LoVo (cell line): Measurements from ENCODE around the gene TRAF3IP1.

Source experiments
- DNase-seq: peaks from one replicate; pipeline ENCODE4 v3.0.0-alpha.2; 2016; ENCODE audit warnings: low spot score

The TRAF3IP1 gene

DNA sequence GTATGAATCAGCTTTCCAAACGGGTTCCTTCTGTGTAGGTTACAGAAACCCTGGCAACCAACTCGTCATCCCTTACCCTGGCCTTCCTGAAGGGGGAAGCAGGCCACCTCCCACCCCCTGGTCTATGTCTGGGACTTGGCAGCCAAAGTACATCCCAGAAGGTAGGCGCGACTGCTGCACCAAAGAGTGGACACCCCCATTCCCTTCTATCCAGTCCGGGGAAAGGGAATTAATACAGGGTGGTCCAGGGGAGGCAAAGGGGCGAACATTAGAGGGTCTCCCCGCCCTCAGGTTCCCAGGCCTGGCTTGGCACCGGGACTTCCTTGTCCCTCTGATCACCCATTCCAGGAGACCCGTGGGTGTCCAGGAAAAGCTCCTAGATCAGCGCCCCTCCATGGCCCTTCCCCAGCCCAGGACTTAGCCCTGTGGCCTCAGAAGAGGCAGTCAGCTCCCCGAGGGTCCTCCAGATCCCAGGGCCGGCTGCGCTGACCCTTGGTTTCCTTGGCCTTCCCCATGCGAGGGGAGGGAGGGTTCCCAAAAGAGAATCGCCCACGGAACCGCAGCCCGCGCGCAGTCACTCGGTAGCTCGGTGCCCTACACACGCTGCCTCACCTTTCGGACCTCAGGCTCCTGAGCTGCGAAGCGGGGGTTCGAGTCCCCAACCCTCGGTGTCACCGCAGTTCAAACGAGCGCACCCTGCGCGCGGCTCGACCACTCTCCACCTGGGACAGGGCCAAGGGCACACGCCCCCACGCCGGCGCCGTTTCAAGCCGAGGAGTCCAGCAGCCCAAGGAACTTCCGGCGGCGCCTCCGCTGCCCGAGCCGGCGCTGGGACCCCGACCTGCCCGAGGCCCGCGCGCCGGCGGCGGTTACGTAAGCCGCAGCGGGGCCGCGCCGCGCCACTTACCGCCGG lies 32.3 kb upstream of the TRAF3IP1 start, which contains the start of gene PER2:
TSS of gene PER2 (minus strand) at position 874 of the 913 bp plus-strand sequence. CDS start 10,674 bp downstream, outside the sequence.
- DNase-seq = peak; percentile 52

DNA sequence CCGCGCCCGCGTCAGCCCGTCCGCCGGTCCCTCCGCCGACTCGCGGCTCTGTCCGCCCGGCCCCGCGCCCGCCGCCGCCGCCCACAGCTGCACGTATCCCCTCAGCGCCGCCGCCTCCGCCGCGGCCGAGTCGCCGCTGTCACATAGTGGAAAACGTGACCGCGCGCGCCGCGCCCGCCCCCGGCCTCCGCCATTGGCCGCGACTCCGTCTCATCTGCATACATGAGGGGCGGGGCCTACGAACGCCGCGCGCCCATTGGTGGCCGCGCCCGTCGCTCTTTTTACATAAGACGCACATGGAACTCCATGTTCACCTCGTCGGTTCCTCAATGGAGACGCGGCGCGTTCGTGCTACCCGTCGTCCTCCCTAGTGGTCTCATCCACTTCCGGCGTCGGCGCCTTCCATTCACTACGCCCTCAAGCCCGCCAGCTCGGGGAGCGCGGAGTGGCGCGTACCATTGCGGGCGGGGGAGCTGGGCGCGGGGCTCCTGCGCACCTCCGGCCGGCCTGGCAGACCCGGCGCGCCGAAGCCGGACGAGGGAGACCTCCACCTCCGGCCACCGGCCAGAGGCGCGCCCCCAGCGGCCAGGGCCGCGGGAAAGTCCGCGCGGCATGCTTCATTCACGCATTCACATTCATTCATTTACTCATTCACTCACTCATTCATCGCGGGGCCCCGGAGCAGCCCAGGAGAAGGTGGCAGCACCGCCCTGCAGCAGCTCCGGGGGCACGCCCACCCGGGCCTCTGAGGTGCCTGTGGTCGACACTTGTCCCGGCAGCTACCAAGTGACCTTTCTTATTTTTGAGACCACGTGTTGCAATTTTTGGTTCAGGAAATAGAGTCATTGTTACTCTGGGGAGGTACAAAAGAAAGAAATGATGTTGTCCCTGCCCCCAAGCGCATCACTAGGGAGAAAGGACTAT lies 31.4 kb upstream of the TRAF3IP1 start:
- peak; percentile 96 for DNase-seq

DNA sequence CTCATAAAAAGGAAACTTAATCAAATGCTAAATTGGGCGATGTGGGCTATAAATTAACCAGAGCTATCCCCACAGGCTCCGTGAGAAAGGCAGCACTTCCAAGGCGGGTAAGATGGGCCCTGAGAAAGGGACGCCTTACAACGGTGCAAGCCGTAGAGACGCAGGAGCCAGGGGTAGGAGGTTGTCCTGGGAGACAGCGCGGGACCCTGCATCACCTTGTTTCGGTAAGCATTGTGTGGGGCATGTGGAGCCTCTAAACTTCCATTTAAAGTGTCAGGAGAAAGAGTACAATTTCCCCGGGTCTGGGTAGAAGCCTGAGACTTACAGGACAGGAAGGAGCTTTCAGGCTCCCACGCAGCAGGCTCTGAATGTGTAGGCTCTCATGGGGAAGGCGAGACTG lies 30.7 kb upstream of the TRAF3IP1 start:
- DNase-seq = no peak

DNA sequence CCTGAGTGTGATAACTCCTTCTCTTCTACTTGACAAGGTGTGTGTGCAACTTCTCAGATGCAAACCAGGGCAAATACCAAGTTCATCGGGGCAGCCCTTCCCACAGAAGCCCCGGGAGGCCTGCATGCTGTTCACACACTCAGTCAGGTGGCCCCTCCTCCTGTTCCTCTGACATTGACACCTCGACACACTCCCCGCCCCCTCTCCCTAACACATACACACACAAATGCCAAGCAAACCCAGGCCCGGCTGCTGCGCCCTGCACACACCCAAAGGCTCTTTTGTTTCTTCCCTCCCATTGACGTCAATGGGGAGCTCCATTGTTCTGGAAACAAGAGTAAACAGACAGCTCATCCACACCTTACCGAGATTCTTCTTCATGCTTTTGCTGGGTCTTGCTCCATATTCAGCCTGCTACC lies 30.2 kb upstream of the TRAF3IP1 start:
- DNase-seq = peak; percentile 78

DNA sequence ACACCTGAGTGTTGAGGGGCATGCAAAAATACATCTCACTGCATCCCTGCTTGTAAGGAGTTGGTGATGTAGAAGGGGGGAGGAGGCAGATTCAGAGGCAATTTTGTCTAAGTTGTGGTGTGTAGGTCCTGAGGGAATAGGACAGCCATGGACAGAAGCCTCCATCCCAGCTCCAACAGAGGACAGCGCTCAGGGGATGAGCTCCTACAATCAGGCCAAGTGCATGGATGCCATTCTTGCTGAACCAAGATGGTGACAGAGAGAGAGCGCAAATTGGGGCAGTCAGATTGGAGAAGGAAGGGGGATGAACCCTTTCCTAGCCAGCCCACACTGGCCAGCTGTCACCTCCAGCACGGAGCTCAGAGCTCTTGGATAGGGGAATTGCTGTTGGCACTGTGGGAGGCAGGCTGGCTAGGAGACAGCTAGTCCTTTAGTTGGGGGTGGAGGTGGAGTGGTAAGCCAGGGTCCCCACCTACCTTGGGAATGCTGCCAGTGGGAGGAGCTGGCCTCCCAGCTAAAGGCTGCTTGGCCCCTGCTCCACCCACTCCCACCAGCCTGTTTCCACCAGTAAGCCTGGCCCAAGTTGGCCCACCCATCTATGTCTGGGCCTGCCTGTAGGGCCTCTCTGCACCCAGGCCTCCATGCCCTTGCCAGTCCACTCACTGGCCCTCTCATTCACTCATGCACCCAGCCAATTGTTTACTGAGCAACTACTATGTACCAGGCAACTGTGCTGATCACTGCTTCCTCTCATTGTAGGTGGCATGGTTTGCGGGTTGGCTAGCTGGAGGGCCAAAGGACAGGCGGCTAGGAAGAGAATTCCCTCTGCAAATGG lies 29.4 kb upstream of the TRAF3IP1 start:
- no peak for DNase-seq

GRCh38 chr2:238291550-238292281 lies 28.6 kb upstream of the TRAF3IP1 start:
- DNase-seq = no peak

DNA sequence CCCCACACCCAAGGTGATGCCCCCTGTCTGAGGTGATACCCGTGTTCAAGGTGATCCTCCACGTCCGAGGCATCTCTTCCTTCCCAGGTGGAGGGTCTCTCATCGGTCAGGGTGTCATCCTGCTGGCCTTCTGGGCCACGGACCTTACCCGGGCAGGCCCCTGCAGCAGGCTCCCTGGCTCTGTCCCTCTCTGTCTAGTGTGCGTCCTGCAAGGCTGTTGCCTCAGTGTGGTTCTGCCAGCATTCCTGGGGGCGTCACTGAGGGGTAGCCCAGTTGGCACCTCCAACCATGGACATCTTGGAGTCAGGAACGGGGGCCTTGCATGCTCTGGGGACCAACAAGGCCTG lies 26.3 kb upstream of the TRAF3IP1 start:
- no peak for DNase-seq

GRCh38 chr2:238294393-238295143 lies 25.8 kb upstream of the TRAF3IP1 start:
- DNase-seq = peak; percentile 67

DNA sequence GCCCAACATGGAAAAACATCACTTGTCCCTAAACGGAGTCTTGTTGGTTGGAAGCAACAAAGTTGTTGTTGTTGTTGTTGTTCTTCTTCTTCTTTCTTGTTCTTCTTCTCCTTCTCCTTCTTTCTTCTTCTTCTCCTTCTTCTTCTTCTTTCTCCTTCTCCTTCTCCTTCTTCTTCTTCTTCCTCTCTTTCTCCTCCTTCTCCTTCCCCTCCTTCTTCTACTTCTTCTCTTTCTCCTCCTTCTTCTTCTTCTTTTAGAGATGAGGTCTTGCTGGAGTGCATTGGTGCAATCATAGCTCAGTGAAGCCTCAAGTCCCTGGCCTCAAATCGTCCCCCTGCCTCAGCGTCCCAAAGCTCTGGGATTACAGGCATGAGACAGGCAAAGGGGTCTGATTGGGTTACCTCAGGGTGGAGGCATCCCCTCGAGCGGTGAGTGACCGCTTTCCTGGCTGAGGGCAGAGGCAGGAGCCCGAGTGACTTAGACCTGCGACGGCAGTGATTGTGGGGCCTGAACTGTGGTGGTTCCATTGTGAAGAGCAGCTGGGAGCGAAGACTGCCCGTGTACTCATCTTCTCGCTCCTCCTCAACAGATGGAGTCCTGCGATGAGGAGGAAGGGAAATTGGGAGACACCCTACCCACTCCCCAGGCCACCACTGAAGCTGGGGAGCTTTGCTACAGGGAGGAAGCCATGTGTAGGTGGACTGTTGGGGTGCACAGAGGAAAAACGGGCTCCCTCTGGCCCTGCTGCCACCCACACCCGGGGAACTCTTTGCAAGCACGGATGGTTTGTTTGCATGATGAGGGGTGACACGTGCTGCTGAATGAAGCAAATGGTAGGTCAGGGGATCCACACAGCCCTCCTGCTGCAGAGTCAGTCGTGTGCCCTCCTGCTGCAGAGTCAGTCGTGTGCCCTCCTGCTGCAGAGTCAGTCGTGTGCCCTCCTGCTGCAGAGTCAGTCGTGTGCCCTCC lies 24.9 kb upstream of the TRAF3IP1 start:
- no peak for DNase-seq

DNA sequence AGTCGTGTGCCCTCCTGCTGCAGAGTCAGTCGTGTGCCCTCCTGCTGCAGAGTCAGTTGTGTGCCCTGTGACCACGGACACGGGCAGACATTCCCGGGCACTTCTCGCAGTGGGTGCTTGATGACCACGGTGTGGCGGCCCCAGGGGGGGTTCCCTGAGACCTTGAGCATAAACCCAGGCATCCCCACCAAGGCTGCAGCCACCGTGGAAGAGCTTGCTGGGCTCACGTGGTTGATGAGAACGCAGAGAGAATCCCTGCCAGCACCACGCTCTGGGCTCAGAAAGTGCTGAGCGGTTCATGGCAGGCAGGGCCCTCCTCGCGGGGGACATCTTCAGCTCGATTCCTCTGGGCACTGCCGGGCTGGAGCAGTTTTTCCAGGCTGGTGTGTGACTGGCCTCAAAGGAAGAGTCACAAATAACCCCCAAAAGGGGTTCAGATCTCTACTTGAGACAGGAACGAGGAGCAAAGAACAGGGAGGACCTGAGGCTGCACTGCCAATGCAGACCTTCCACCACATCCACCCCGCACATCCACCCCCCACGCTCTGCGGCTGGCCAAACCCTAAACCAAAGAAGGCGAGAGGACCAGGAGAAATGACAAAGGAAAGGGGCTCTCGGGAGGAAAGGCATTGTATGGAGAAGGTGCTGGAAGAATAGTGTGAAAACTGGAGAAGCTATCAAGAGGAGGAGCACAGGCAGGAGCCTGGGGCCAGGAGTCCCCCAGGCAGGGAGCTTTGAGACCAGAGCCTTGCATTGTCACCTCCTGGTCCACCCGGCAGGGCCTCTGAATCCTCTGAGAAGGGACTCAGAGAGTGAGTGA lies 23.5 kb upstream of the TRAF3IP1 start:
- DNase-seq = no peak

DNA sequence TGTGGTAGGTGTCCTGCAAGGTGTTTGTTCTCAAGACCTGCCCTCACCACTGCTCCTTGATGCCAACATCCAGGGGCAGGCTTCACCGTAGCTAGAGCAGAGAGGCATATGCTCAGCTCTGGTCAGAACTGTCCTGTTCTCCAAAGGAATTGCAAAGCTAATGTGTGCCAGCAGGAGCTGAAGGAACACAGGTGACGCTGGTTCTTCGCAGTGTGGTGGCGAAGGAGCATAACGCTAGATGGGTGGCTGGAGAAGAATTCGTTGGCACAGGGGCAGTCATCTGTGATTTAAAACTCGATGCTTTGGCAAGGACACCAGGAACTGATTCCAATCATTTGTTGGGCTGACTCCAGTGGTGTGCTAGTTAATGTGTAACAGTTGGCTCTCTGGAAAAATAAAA lies 20.5 kb upstream of the TRAF3IP1 start:
- DNase-seq = peak; percentile 37

- DNase-seq = no peak
These were observed 18.2 kb upstream of the TRAF3IP1 start for GRCh38 chr2:238302087-238302486.

GRCh38 chr2:238302751-238303150 lies 17.6 kb upstream of the TRAF3IP1 start:
- DNase-seq = no peak

DNA sequence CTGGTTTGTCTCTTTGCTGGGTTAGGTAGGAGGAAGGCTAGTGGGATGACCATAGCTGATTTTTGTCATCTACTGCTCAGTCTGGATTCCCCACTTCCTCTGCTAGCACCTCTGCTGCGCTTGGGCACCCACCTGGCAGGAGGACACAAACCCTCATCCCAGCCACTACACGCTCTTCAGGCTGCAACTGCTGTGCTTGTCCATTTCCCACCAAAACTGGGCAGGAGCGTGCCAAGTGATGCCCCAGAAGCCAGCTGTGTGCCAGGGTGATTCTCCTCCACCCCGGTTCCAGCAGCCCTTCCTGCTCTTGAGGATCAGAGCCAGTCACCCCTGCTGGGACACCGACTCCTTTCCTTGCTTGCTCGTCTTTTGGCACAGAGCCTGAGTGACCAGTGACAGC lies 16.2 kb upstream of the TRAF3IP1 start:
- no peak for DNase-seq

DNA sequence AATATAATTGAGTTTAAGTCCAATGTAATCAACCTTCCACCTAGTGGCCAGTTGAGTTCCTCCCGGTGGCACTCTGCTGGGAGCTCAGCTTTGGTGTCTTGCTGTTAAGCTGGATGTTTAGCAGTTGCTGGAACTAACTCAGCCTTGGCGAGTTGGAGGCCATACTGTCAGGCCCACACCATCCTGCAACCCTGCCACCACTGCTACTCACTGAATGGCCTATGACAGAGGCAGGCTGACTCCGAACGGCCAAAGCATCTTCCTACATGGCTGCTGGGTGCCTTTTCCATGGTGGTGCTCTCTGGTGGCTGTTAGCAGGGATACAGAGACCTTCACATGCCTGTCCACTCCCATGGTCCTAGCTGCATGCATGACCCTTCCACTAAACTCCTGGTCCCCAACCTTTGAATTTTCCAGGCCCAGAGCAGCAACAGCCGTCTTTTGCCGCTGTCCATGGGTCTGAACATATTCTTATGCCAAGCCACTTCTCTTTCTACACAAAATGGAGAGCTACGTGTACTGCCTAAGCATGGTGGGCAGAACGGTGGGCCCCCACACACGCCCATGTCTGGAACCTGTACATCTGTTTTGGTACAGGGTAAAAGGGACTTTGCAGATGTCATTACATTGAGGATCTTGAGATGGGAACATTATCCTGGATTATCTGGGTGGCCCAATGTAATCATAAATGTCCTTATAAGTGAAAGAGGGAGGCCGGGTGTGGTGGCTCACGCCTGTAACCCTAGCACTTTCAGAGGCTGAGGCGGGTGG lies 15.0 kb upstream of the TRAF3IP1 start:
- DNase-seq = no peak

DNA sequence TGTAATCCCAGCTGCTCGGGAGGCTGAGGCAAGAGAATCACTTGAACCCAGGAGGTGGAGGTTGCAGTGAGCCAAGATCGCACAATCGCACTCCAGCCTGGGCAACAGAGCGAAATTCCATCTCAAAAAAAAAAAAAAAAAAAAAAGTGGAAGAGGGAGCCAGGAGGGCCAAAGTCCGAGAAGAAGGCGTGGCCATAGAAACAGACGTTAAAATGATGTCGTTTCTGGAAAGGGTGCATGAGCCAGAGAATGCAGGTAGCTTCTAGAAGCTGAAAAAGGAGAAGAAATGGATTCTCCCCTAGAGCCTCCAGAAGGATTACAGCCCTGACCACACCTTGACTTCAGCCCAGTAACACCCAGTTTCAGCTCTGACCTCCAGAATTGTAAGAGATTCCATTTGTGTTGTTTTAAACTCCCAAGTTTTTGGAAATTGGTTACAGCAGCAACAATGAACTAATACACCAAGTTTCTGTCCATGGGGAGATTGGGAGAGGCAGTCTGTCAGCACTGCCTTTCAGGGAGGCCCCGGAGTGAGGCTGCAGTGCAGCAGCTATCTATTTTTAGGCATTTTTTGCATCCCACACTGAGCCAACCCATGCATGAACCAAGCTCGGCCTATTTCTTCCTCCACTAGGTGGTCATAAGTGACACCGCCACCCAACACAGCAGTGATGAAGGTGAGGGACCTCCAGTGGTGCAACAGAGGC lies 14.2 kb upstream of the TRAF3IP1 start:
- DNase-seq = peak; percentile 46

DNA sequence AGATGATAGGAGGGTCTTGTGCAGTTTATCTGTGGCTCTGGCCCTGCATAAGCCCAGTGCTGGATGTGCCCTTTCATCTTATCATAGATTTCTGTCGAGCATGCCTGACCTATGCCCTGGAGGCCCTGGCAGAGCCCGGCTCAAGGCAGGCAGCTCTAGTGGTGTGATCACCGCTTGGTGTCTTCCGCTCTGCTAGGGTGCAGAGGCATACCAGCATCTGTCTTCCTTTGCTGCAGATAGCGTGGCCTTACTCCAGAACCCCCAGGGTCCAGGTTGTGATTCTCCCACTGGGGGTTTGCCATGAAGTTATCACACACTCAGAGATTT lies 13.7 kb upstream of the TRAF3IP1 start:
- no peak for DNase-seq
